ENCODE measurements around the gene GAA.

The GAA gene

GRCh38 chr17:80104956-80105375 lies 3.6 kb downstream of the GAA start:
- DNase-seq, result no peak

- no peak for DNase-seq
Measured at GRCh38 chr17:80105762-80106161, 4.4 kb downstream of the GAA start.

DNA sequence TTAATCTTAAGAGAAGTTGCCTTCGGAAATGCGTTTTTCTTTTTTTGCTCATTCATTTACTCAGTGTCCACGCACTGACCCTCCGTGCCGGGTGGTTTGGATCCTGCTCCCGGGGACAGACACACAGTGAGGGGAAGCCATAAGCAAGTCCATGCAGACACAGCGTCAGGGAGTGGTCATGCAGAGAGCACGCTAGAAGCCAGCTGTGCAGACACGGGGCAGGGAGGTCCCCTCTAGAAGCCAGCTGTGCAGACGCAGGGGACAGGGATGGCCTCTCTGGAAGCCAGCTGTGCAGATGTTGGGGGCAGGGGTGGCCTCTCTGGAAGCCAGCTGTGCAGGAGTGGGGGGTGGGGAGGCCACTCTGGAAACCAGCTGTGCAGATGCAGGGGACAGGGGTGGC lies 4.8 kb downstream of the GAA start:
- no peak for DNase-seq

GRCh38 chr17:80106751-80107150 lies 5.4 kb downstream of the GAA start:
- DNase-seq, result no peak

GRCh38 chr17:80107231-80108021 lies 6.0 kb downstream of the GAA start:
- no peak for DNase-seq

GRCh38 chr17:80108036-80108971 lies 6.9 kb downstream of the GAA start:
- DNase-seq, result no peak

DNA sequence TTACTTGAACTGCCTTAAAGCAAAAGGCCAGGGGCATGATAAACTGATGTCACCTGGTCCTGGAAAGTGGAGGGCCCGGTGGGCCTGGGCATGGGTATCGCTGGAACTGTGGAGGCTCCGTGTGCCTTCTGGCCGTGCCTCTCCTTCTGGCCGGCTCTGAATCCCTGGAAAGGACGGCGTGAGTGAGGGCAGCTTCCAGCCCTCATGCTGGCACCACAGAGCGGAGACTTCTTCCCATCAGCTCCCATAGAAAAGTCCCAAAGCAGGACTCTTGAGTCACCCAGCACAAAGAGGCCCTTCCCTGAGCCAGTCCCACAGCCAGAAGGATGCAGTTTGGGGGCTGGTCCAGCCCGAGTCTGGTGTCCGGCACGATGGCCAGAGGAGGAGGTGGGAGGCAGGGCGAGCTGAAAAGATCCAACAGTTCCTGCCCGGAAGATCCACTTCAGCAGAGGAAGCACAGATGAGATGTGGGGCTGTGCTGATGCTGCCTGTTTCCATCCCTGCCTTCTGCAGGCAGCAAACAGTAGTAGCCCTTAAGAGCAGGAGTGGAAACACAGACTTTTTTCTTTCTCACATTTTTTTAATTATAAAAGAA lies 7.8 kb downstream of the GAA start:
- no peak for DNase-seq

DNA sequence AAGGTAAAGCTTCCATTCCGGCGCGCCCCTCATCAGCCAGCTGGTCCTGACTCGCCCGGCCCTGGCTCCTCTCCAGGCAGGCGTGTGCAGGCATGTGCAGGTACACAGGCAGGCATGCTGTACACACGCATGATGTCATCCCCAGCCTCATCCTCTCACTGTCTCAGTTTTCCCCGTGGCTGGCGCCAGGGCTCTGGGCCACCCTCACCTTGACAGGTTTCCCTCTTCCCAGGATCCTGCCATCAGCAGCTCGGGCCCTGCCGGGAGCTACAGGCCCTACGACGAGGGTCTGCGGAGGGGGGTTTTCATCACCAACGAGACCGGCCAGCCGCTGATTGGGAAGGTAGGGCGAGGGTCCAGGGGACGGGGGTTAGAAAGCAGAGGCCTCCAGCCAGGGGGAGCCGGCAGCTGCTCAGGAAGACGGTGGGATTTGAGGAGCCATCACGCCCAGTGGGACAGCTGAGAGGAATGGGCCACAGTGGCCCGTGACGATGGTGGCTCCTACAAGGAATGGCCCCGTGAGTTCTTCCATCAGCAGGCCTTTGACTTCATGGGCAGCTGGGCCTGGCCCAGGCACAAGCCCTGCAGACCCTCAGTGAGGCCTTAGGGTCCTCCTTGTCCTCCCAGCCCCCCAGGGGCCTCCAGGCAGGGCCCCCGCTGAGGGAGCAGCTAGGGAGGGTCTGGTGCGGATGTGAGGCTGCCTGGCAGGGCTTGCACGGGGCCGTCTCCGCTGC lies 8.5 kb downstream of the GAA start:
- no peak for DNase-seq

DNA sequence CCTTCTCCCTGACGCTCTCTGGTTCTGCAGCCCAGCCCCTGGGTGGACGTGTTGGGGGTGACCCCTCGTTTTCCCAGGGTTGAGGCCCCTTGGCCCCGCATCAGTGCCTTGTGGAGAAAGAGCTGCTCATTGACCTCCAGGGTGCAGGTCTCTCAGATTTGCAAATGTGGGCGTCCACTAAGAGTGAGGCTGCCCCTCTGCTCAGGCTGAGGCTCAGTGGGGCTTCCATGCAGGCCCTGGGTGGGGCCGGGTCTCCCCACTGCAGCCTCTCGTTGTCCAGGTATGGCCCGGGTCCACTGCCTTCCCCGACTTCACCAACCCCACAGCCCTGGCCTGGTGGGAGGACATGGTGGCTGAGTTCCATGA lies 9.0 kb downstream of the GAA start:
- no peak for DNase-seq

DNA sequence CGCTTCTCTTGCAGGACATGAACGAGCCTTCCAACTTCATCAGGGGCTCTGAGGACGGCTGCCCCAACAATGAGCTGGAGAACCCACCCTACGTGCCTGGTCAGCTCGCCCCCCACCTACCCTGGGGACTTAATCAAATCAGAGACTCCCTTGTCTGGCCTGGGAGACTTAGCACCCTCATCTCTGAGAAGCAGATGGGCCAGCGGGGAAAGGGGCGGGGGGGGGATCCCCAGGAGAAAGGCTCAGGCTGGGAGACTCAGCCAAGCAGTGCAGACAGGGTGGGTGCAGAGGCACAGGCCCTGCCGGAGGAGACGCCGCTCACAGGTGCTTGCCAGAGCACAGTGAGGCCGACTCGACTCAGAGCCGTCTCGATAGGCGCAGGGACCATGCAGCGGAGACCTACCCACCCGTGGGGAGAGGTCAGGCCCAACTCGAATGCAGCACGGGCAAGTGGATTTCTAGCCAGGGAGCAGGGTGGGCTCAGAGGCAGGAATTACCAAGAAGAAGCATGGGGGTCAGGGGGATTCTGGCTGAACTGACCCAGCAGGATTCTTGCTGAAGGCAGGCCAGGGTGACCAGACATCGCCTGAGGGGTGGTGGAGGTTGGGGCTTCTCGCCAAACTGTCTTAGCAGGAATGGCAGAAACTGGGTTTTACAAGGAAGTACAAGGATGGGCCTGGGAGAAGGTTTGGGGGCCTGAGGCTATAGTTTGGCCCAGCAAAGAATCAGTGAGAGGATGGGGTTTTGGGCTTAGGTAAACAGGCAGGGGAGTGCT lies 9.7 kb downstream of the GAA start:
- DNase-seq, result no peak

DNA sequence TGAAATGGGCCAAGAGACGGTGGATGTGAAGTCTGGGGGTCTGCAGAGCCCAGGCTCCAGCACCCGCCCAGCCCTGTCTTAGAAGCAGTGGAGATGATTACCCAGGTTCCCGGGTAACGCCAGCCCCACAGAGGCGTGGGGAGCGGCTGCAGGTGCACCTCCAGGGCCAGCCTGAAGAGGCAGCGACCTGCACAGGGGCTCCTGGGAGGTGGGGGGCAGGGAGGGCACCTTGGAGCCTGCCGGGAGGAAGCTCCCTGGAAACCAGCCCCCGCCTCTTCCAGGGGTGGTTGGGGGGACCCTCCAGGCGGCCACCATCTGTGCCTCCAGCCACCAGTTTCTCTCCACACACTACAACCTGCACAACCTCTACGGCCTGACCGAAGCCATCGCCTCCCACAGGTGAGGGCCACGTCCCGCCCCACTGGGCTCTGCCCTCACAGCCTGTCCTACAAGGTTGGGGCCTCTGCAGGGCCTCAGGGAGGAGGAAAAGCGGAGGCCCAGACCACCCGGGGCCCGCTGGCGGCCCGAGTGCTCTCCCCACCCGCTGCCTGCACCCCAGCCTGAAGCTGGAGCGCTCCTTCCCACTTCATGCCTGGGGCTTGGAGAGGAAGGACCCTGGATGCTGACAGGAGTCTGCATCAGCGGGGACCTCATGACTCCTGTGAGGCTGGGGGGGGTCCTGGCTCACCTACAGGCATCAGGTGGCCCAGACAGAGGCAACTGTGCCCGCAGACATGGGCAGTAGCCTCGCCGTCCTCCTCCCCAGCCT lies 10.5 kb downstream of the GAA start:
- no peak for DNase-seq

DNA sequence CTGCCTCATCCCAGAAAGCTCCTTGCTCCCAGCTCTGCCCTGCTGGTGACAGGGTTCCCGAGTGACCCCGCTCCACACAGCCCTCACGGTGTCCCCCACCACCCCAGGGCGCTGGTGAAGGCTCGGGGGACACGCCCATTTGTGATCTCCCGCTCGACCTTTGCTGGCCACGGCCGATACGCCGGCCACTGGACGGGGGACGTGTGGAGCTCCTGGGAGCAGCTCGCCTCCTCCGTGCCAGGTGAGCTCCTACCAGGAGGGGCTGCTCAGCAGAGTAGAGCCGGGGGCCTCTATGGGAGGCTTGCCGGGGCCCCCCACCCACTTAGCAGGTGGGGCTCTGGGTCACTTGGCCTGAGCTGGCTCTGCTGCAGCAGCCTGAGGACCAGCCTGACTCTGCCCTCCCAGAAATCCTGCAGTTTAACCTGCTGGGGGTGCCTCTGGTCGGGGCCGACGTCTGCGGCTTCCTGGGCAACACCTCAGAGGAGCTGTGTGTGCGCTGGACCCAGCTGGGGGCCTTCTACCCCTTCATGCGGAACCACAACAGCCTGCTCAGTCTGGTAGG lies 11.2 kb downstream of the GAA start:
- no peak for DNase-seq

DNA sequence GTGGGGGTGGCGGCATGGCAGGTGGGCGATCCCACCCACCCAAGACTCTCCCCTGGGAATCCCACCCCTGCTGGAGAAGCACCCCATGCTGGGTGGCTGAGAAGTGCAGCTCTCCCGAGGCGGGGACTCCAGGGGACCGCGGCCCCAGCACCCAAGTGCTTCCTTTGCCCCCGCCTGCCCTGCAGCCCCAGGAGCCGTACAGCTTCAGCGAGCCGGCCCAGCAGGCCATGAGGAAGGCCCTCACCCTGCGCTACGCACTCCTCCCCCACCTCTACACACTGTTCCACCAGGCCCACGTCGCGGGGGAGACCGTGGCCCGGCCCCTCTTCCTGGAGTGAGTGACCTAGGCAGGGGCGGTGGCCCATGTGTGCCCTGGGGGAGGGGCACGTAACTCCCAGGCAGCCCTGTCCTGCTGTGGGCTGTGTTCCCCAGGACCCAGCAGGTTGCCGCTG lies 11.7 kb downstream of the GAA start:
- DNase-seq, result no peak

DNA sequence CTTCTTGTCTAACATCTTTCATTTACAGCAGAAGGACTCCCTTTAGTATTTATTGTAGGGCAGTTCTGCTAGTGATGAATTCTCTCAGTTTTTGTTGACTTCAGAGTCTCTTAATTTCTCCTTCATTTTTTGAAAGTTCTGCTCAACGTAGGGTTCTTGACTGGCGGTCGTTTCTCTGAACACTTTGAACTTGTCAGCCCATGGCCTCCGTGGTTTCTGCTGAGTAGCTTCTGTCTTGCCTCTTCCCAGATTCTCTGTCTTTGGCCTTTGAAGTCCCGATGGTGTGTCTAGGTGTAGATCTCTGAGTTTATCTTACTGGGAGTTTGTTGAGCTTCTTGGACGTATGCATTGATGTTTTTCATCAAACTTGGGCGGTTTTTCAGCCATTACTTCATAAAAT lies 13.4 kb downstream of the GAA start:
- DNase-seq, result no peak

DNA sequence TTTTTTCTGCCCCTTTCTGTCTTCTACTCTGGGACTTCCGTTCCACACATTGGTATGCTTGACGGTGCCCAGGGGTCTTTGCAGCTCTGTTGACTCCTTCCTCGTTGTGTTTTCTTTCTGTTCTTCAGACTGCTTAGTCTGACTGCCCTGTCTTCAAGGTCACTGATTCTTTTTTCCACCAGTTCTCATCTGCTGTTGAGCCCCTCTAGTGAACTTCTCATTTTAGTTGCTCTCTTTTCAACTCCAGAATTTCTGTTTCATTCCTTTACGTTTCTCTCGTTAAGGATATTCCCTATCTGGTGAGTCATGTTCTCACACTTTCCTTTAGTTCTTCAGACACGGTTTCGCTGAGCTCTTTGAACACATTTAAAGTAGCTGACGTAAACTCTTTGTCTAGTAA lies 13.8 kb downstream of the GAA start:
- DNase-seq, result no peak

- no peak for DNase-seq
Measured at GRCh38 chr17:80116276-80116920, 15.0 kb downstream of the GAA start.

- peak; percentile 7 for DNase-seq
Measured at GRCh38 chr17:80116921-80117380, 15.6 kb downstream of the GAA start.

- DNase-seq, result peak; percentile 12
Measured at GRCh38 chr17:80117491-80118401, 16.4 kb downstream of the GAA start.
